GM21576 (cell line): ENCODE results near the gene SLCO3A1.

Experiments used
- ATAC-seq: cut with Tn5 transposase; IDR thresholded peaks from one replicate; pipeline ENCODE4 v1.9.1; 2021; ENCODE audit warnings: mild to moderate bottlenecking, moderate library complexity; ENCODE audit not compliant: unreplicated experiment

The SLCO3A1 gene

DNA sequence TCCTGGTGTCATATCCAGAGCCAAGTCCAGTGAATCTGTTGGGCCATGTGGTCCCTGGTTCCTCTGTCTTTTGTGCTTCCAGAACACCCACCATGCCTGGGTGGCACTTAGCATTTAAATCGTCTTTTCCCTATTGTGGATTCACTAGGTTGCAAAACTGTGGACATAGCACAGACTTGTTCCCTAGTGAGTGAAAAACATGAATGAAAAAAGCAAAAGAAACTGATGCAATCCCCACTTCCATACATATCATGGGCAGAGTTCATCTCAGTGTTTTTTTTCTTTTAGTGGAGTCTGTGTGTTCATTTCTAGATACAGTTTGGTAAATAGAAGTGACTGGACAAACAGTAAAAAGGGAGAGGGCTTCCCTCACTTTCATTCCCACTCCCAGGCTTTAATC, 170.5 kb downstream of the SLCO3A1 start:
- ATAC-seq, result no peak

DNA sequence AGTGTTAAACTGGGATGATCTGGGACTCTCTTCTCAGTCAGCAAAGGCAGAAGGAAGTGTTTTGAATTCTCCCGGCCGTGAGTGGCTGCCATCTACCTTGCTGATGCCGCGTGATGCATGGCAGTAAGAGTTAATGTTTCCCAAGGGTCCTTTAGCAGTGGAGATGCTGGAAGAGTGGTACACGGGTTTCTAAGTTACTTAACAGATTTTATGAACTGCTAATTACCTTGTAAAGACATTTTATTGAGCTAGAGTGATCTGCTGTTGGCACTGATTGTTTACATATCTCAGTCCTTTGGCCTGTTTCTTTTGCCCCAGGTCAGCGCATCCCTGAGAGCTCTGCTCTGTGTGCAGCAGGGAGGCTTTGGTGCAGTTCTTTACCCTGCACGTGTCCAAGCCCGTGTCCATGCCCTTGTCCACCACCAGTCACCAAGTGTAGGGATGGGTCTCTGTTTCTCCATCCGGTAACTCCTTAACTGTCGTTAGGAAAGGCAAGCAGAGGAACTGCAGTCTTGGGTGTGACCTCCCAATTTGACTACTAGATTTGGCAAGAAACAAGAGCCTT, 172.3 kb downstream of the SLCO3A1 start:
- no peak for ATAC-seq

DNA sequence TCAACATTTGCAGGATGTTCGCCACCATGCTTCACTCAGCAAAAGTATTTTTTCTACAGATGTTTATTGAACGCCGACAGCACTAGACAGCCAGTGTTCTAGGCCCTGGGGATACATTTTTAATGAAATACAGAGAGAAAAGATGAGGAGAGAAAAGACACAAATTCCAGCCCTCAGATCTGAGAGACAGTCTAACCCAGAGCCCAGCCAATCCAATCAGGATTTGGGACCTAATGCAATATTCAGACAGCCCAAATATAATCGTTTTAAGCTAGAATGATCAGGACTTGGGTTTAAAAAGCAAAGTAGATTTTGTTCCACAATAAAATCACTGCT, 174.8 kb downstream of the SLCO3A1 start:
- ATAC-seq, result no peak

DNA sequence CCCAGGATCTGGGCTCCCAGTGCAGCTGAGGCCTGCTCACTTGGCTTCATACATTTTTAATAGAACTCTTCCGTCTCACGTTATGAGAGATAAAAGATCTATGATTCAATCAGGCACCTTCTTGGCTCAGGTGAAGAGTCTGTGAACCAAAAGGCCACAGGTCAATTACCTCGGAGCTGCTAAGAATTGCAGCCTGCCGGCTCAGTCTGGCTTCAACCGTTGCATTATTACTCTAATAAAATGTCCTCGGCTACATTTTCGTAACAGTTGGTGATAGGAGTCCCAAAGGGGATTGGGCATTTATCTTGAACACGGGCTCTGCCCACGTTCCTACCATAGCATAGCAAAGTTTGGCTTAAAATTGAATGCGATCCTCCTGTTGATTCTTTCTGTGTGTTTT, 176.3 kb downstream of the SLCO3A1 start:
- ATAC-seq, result no peak

DNA sequence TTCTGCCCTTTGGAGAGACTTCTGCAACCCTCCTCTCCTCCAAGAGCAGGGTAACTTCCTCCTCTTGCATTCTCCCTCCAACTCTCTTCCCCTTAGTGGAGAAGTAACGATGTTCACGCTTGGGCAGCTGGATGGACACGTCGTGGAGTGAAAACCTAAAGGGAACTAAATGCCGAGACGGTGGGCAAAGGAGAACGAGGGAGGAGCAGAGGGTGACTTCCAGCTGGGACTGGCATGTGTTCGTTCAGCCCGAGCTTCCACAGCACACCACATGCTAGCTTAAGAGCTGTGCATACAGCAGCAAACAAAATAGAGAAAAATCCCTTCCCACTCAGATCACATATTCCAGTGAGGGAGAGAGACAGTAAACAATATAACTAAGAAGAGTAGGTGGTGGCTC, 179.8 kb downstream of the SLCO3A1 start:
- no peak for ATAC-seq

DNA sequence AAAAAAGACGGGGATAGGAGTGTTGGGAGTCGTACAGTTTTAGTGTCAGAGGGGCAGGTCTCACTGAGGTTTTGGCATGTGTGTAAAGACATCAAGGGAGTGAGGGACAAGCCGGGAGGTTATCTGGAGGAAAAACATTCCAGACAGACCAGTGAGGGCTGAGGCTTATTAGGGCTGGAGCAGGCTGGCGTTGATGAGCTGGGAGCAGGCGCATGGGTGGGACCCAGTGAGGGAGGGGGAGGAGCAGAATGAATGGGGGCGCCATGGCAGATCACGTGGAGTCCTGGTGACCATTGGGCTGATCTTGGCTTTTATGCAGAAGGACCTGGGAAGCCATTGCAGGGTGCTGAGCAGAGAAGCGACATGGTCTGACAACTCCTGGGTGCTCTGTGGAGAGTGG, 180.2 kb downstream of the SLCO3A1 start:
- ATAC-seq, result no peak

DNA sequence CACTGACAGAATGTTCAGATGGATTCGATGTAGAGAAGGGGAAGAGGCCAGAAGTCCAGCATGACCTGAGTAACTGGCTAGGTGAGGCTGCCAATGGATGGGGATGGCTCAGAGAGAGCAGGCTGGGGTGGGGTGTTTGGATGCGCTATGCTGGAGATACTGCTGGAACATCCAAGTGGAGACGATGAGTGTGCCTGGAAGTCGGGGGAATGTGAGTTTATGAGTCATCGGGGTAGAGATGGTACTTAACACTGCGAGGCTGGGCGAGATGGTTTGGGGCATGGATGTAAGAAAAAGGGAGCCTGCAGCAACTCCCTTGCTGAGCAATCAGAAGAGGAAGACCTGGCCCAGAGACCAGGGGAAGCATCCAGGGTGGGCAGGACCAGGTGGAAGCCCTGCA, 180.7 kb downstream of the SLCO3A1 start:
- ATAC-seq, result no peak

DNA sequence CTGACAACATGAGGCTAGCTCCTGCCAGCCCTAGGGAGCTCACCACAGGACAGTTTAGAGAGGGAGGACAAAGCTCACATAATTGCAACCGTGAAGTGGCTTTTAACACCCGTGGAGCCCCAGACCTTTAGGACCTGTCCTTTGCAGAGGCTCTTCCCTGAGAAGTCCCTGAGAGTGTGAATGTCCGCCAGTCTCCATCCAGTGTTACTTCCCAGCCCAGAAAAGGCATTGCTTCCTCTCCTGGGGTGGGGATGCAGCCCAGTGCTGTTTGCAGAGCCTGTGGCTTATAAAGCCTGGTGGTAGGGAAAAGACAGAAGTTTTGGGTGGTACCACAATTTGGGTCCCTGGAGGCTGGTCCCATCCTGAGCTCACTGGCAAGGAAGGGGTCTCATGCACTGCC, 182.0 kb downstream of the SLCO3A1 start:
- ATAC-seq, result no peak

DNA sequence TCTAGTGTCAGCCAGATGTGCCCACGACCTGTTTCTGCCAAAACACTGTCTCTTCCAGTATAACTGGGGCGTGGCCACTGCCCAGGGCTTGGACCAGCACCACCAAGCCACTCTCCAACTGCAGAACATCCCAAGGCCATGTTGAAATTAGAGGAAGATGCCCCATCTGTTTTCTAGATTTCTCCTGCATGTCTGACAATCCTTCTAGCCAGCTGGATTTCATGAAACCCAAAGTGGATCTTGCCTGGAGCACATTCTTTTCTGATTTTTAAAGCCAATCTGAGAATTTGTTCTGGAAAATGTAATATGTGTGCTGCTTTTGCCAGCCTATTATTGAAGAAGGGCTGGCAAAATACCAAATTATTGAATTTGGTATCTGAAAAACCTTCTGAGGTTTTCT, 182.5 kb downstream of the SLCO3A1 start:
- no peak for ATAC-seq

DNA sequence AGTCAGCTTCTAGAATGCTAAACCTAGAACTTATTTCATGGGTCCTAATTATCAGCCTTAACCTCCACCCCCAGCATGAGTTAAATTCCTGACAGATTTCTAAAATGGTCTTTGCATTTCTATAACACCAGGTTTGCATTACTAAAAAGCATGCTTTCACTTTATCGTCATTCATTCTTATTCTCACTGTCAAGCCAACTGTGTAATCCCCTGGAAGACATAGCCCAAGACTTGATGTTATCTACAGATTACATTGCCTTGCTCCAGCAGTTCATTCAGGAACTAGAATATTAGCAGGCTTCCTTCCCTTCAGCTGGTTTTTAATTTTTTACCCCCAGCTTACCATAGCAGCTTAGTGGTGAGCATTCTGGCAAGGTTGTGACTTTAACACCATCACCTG, 184.0 kb downstream of the SLCO3A1 start:
- ATAC-seq, result no peak

DNA sequence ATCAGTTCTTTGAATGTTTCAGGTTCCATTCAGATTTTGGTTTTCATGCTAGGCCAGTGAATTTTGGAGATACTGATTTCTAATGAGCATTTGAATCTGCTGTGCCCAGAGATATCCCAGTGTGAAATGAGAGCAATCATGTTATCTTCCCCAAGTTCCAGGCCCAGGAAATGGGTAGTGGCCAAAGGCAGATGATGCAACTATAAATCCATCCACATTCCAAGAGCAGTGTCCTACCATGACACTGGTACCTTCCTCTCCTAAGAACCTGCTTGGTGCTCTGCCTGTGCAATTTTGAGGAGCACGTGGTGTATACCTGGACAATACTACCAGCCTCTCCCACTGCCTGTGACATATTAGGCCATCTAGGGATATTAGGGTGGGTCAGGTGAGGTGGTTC, 186.8 kb downstream of the SLCO3A1 start:
- ATAC-seq, result no peak

DNA sequence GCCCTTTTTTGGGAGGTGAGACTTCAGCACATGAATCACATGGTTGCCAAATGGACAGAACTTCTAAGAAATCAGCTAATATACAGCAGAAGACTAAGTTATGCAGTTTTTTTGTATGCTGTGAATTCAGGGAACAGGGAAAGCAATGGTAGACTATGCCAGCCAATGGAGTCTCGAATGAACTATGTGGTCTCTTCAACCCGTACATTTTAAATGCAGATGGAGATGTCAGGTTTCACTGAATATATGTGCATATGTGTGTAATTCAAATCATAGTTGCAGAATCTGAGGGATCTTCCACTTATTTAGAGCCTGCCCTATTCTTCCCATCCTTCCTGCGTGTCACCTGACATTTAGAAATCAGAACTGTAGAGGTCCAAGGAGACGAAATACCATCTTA, 187.9 kb downstream of the SLCO3A1 start:
- ATAC-seq, result no peak

DNA sequence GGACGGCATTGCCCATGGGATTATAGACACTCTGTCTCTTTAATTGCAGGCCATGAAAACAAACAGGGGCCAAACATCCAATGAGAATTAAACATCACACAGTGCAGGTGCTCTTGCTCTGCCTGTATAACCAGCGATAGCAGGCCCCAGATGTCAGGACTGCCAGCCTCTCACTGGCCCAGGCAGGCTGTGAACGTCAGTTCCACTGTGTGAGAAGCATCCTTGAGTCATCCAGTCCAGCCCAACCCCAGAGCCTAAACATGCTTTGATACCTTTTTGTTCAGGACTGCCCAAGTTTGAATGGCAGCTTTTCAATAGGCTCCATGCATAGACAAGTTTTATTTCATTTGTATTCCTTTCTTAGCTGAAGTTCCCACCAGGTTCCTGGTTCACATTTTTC, 189.8 kb downstream of the SLCO3A1 start:
- no peak for ATAC-seq

DNA sequence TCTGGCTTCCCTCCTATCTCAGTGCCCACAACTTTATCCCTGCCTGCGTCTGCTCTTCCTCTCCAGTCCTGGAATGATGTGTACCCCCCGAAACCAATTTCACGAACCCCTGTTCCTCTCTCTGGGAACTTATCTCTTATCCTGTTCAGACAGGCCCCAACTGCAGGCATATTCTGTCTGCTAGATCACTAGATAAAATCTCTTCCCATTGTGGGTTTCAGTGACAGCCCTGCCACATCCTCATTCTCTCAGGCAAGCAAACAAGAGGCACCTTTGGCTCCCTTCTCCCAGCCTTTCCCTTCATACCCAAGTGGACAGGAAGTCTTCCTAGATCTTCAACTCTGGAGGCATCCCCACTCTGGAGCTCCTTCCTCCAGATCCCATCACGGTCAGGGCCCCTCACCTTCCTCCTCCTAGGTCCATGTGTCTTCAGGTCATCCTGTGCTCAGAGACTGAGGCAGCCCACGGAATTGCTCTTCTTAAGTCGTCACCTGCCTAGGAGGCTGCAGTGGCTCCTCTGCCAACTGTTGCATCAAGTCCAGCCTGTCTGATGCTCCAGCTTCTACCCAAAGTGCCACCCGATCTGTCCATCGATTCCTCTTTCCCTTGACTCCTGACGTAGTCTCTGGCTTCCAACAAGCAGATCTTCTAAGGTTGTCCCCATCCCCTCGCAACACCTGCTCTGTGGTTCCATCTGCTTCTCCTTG, 190.8 kb downstream of the SLCO3A1 start:
- ATAC-seq, result no peak

DNA sequence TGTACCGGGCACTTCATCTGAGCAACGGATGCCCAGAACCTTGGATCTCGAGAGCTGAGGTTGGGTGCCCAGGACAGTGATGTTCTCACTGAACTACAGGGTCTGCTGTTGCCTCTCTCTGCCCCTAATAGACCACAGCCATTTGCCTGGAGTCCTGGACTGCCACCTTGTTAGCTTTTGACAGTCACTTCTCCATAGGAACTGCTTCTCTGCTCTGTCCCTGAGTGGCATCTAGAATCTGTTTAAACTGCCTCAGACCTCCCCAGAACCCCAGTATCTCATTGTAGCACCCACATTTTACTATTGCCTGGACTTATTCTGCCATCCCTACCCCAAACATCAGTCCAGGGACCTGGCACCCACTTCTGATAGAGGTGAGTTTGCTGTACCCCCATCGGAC, 194.4 kb downstream of the SLCO3A1 start:
- ATAC-seq, result no peak

DNA sequence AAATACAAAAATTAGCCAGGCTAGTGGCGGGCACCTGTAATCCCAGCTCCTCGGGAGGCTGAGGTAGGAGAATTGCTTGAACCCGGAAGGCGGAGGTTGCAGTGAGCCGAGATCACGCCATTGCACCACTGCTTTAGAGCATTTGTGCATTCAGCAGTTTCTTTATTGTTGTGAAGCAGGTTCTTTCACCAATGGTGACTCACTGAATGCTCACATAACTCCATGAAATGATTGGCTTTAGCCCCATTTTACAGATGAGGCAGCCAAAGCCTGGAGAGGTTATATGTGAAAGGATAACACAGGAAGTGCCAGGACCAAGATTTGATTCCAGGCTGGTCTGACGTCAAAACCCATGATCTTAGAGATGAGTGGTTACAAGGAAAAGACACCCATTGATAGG, 195.2 kb downstream of the SLCO3A1 start:
- no peak for ATAC-seq

DNA sequence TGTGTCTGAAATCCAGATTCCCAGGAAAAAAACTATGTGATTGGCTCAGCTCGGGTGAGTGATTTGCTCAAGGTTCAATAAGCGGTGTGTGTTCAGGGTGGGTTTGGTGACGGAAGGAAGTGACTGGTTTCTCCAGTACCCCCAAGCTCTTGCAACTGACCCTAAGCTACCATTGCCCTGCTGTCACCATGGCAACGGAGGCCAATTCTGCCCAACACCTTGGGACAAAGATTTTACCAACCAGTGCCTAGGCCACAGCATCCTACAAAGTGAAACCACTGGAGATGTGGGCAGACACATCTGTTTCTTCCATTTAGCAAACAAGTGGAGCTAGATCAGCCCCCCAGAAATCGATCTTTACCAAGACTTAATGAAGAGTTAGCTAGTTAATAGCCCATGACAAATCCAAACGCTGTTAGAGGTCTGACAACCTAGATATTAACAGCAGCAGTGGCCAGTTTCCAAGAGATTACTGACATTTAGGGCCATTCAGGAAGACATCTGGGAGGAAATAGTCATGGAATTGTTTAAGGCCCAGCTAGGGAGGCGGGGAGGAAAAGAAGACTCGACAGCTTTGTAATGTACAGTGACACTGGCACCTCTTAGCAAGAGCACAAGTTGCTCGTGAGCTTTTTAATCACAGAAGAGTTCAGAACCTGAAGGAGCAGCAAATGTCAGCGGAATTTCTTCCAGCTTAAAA, 195.9 kb downstream of the SLCO3A1 start:
- ATAC-seq, result no peak

DNA sequence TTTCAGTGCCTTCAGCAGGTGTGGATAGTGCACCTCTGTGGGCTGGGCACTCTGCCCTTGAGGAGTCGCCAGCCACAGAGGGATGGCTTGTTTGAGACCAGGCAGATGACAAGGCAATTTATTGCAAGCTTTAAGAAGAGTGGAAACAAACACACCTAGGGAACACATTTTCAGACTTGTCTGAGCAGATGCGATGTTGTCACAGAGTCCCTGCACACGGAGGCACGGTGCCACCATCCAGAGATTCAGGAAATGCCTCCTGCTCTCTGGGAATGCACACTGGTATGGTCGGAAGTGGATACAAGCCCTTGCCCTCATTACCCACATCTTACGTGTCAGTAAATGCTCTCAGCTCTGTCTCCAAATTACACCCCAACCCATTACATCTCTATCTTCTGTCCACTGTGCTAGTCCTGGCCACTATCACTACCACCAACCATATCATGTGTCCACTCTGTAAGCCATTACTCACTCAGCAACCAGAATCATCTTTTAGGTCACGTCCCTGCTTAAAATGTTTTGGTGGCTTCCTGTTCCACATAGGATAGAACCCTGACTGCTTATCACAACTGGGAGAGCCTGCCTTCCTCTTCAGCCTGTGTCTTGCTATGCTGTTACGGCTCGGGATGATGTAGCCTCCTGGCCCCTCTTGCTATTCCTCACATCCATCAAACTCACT, 196.9 kb downstream of the SLCO3A1 start:
- no peak for ATAC-seq

DNA sequence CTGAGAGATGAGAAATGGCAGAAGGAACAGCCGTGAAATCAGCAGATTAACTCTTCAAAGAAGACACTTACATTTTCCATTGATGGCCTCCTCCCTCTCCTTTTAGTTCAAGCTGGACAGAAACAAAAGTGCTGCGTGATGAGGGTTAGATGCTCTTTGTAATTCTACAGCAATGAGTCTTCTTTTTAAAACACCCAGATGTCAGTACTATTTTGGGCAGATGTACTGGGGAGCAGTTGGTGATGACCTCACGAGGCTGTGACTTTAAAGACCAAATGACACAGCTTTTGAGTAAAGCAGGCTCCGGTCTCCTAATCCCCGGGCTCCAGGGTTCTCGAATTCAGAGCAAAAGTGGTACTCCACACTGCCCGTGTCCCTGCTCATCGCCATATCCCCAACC, 198.2 kb downstream of the SLCO3A1 start:
- ATAC-seq, result no peak

DNA sequence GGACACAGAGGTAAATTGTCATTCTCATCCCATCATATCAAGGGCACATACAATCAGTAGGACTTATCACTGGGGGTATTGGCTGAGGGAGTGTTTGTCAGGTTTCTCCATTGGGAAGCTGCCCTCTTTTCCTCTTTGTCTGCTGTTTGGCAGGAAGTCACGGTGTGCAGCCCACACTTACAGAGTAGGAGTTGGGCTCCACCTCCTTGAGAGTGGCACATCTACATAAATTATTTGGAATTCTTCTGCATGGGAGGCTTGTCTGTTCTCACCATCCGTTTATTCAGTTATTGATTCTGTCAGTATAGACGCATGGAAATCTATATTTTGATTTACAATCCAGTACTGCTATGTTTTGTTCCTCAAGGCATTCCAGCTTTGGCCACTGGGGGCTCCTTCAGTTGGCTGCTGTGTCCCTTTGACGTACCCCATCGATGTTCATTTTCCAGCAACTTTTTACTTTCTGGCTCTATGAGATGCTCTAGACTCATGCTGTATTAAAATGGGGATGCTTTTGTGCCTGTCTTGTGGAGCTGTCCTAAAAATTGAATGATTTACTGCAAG, 200.3 kb downstream of the SLCO3A1 start:
- no peak for ATAC-seq

DNA sequence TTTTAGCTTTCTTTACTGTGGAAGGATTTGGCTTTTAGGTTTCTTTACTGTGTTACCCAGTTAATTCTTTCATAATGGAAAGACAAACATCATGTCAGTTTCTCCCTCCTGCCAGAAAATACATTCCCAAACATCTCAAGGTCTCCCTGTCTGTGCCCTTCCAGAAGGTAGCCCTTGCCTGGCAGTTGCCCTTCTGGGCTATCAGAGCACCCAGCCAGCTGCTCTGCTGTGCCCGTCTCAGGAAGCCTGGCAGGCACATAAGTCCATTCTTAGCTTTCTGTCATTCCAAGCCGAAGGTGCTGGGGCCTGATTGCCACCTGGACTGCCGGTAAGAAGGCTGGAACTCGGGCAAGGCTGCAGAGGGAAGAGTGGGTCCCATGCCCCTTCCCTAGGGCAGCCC, 203.4 kb downstream of the SLCO3A1 start:
- no peak for ATAC-seq
